GM18907 (cell line): Measurements from ENCODE around the gene PSMF1.
A peak's percentile ranks its signal among the peaks of the same experiment; 100 is the strongest.
"Not testable (repeated sequence)": the region's sequence is repeated elsewhere in the genome, so short reads cannot be mapped to it uniquely, and the experiment has no call there.

ENCODE experiments used
- ATAC-seq: cut with Tn5 transposase; IDR thresholded peaks from one replicate; pipeline ENCODE4 v1.9.1; 2021; ENCODE audit warnings: mild to moderate bottlenecking, moderate library complexity; ENCODE audit not compliant: unreplicated experiment

Gene PSMF1

GRCh38 chr20:1212023-1212422 lies 93.6 kb downstream of the PSMF1 start:
- no peak for ATAC-seq

DNA sequence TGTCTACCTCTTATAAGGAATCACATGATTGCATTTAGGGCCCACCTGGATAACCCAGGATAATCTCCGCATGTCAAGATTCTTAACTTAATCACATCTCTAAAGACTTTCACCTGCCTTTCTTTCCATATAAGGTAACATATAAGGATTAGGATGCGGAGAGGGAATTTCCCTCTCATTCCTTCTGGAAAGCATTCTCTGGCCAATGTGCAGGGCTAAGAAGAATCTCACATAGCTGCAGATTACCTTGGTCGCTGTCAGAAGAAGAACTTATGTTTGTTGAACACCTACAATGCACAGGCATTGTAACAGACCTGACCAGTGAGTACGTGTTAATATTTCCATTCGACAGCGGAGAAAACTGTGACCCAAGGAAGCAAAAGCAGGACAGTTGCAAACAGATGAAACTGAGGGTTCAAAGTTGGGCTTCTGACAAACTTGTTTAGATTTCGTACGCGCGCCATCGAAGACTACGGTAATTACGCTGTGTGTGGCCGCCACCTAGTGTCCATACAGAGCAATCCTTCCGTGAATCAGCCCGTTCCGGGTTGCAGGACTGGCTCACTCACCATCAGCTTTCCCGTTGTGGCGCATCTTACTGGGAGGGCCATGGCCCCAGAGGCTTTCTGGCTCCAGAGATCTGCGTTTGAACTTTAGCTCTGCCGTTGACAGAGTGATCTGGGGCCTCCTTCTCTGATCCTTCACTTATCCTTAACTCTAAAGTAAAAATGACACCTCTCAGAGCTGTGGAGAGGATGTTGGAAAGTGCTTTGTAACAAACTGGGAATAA lies 94.4 kb downstream of the PSMF1 start:
- peak; percentile 58 for ATAC-seq

- no peak for ATAC-seq
Observed at GRCh38 chr20:1214838-1215261, 96.4 kb downstream of the PSMF1 start.

- ATAC-seq = no peak
Observed at GRCh38 chr20:1215386-1216170, 97.2 kb downstream of the PSMF1 start.

DNA sequence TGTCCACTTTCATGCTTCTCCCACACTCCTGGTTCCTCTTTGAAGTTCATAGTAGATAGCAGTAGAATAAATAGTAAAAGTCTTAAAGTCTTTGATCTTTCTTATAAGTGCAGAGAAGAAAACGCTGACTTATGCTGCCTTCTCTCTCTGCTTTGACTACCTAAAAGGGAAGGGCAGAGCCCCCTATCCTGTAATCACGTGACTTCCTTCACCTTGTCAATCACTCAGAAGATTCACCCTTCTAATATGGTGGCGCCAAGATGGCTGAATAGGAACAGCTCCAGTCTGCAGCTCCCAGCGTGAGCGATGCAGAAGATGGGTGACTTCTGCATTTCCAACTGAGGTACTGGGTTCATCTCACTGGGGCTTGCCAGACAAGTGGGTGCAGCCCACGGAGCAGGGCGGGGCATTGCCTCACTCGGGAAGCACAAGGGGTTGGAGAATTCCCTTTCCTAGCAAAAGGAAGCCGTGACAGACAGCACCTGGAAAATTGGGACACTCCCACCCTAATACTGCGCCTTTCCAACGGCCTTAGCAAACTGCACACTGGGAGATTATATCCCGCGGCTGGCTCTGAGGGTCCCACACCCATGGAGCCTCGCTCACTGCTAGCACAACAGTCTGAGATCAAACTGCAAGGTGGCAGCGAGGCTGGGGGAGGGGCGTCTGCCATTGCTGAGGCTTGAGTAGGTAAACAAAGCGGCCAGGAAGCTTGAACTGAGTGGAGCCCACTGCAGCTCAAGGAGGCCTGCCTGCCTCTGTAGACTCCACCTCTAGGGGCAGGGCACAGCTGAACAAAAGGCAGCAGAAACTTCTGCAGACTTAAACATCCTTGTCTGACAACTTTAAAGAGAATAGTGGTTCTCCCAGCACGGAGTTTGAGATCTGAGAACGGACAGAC lies 98.4 kb downstream of the PSMF1 start:
- not testable (repeated sequence) for ATAC-seq
